Globus pallidus (tissue), 1 donor: ENCODE measurements around the gene BRMS1.
"Not testable (repeated sequence)": the region's sequence is repeated elsewhere in the genome, so short reads cannot be mapped to it uniquely, and the experiment has no call there.

Source experiments
- DNase-seq: peaks from one replicate; pipeline ENCODE4 v3.0.0-alpha.2; 2015; ENCODE audit warnings: low spot score

Gene BRMS1, protein sequence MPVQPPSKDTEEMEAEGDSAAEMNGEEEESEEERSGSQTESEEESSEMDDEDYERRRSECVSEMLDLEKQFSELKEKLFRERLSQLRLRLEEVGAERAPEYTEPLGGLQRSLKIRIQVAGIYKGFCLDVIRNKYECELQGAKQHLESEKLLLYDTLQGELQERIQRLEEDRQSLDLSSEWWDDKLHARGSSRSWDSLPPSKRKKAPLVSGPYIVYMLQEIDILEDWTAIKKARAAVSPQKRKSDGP

GRCh38 chr11:66344550-66345315 is at the start of gene BRMS1:
TSS of gene BRMS1 (minus strand) at chr11:66345104. CDS start at chr11:66342234, 2,870 bp downstream.
- peak; percentile 95 for DNase-seq

DNA sequence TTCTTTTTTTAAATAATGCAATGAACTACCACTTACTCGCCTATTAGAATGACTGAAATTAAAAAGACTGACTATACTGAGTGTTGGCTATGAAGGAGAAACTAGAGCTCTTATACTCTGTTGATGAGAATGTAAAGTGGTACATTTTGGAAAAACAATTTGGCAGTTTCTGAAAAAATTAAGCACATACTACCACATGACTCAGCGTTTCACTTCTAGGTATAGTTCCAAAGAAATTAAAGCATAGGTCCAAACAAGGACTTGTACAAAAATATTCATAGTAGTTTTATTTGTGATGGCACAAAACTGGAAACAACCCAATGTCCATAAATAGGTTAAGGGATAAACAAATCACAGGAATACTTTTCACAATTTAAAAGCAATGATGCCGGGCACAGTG is 49.0 kb upstream of the BRMS1 start:
- DNase-seq: no peak

DNA sequence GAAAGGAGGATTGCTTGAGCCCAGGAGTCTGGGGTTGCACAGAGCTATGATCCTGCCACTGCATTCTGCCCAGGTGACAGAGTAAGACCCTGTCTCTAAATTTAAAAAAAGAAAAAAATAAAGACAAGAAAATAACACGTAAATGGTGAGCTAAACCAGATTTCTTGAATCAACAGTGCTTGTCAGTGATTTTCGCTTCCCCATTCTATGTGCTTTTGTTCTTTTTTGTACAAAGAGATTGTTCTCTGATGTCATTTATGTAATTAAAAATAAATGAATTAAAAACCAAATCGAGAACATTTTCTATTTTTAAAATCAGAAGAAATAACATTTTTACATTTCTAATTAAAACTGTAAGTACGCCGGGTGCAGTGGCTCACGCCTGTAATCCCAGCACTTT is 46.4 kb upstream of the BRMS1 start:
- DNase-seq: no peak

GRCh38 chr11:66388780-66389386 is 44.0 kb upstream of the BRMS1 start:
- DNase-seq: peak; percentile 55

DNA sequence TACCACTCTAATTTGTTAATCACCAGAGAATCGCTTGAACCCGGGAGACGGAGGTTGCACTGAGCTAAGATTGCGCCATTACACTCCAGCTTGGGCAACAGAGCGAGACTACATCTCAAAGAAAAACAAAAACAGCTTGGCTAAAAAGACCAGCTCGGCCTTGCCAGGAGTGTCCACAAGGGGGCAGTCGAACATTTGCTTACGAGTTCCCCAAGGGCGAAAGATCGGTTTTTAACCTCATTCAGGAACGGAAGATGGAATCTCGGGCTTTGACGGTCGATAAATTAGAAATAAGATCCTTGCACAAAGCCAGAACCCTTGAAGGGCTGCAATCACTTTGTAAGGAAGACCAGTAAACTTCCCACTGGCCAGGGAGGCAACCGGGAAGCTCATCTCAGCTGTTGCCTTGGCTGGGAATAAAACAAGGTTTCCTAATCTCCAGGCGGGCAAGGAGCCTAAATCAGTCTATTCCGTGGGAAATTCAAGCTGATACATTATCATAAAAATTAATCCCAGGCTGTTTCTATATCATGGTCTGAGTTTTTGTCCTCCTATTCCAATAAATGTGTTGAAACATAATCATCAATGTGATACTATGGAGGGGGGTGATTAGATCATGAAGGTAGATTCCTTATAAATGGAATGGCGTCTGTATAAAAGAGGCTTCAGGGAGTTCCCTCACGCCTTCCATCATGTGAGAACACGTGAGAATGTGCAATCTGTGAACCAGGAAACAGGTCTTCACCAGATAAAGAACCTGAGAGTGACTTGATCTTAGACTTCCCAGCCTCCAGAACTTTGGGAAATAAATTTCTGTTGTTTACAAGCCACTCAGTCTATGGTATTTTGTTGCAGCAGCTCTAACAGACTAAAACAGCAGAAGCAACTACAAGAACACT is 41.5 kb upstream of the BRMS1 start:
- DNase-seq: peak; percentile 77

DNA sequence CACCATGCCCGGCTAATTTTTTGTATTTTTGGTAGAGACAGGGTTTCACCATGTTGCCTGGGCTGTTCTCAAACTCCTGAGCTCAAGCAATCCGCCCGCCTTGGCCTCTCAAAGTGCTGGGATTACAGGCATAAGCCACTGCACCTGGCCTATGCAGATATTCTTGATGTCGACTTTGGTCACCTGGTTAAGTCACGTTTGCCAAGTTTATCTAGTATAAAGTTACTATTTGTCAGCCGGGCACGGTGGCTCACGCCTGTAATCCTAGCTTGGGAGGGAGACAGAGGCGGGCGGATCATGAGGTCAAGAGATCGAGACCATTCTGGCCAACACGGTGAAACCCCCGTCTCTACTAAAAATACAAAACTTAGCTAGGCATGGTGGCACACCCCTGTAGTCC is 39.4 kb upstream of the BRMS1 start:
- not testable (repeated sequence) for DNase-seq

DNA sequence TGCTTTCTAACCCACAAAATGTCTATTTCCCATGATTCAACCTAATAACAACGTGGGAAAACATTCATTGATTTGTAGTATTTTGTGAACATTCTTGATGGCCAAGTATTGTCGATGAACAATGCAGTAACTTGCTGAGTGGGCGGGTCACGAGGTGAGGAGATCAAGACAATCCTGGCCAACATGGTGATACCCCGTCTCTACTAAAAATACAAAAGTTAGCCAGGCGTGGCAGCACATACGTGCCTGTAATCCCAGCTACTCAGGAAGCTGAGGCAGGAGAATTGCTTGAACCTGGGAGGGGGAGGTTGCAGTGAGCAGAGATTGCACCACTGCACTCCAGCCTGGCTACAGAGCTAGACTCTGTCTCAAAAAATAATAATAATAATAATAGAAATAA is 35.4 kb upstream of the BRMS1 start:
- DNase-seq: not testable (repeated sequence)

DNA sequence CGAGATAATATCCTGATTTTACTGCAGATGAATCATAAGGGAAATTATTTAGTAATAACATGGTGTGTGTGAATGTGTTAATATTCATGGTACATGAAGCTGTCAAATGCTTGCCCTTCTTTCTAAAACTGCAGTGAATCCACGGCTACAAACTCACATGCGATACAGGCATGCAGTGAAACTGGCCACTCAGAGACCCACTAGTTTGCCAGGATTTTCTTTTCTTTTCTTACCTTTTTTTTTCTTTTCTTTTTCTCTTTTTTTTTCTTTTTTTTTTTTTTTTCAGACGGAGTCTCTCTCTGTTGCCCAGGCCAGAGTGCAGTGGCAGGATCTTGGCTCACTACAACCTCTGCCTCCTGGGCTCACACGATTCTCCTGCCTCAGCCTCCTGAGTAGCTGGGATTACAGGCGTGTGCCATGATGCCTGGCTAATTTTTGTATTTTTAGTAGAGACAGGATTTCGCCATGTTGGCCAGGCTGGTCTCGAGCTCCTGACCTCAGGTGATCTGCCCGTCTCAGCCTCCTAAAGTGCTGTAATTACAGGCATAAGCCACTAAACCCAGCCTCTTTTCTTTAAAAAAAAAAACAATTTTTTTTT is 28.9 kb upstream of the BRMS1 start:
- DNase-seq: not testable (repeated sequence)

DNA sequence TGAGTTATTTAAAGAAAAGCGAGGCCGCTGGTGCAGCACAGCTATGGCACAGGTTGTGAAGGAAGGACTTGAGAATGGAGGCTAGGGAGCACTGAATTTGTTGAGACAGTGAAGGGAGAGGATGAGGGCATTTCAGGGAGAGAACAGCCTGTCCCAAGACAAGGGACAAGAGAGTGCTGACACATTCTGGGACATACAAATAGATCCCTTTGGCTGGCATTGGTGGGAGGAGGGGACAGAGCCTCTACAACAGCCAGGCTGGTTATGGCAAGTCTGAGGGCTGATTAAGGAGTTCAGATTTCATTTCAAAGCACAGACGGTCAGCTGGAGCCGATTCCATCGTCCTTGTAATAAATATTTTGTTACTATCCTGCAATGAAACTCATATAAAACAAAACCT is 28.4 kb upstream of the BRMS1 start:
- peak; percentile 39 for DNase-seq

DNA sequence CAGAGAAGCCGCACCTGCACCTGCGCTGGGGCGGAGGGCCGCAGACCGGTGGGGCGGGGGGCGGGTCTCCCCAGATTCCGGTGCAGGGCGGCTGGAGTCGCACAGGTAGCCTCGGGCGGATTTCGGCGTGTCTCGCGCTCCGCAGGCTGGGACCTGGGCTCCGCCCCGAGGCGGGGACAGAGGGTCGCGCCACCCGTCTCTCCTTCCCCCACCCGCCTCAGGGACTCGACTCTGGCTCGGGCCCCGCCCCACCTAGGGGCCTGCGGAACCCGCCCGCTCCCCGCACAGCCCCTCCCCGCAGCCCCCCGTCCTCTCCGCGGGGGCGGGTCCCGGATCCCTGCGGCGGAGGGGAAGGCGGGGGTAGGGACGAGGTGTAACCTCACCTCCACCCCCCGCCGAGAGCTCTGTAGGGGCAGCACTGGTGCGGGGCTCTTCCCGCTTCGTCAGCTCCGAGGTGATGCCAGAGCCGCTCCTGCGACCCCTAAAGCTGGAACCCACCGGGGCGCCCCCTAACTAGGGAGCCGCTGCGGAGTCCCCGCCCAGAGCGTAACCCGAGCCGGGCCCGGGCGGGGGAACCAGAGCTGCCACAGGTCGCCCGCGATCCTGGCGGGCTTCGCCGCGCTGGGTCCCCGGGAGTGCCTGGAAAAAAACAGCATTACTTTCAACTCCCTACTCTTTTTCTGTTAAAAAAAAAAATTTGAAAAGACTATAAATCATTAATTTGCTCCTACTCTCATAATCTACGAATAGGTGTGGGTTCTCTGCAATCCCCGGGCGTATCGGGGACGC is 26.9 kb upstream of the BRMS1 start, which contains the start of gene SLC29A2:
SLC29A2 (minus strand) TSS at position 134 of the 789 bp plus-strand sequence. CDS start 169 bp downstream, outside the sequence.
- DNase-seq: peak; percentile 7

- no peak for DNase-seq
Measured at GRCh38 chr11:66369073-66369894, 24.4 kb upstream of the BRMS1 start.

- DNase-seq: no peak
Measured at GRCh38 chr11:66368484-66368883, 23.6 kb upstream of the BRMS1 start.

DNA sequence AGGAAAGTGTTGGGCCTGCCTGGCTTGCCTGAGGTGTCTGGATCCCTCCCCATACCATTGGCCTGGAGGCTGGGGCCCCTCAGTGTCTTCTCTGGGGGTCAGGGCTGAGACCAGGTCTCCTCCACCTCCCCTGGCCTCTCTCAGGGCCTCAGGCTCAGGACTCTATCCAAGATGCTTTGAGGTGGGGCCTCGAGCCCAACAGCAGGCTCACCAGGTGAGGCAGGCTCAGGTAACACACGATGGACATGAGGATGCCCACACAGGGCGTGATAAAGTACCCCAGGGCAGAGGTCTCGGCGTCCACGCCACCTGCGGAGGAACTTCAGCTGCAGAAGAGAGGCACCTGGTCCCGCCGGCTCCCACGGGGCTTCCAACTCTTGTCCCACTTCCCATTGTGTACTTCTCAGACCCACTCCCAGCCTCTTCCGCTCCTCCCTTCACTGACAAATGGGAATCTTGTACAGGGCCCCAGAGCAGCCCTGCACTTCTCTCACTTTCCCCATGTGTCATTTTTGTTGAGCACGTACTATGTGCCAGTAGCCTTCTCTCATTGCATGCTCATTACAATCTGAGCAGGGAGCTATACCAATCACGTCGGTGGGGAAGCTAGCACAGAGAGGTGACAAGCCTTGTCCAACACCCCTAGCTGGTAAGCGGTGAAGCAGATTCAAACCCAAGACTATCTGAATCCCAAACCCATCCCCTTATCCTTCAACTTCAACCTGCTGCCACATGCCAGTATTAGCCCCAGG is 22.8 kb upstream of the BRMS1 start:
- DNase-seq: no peak

DNA sequence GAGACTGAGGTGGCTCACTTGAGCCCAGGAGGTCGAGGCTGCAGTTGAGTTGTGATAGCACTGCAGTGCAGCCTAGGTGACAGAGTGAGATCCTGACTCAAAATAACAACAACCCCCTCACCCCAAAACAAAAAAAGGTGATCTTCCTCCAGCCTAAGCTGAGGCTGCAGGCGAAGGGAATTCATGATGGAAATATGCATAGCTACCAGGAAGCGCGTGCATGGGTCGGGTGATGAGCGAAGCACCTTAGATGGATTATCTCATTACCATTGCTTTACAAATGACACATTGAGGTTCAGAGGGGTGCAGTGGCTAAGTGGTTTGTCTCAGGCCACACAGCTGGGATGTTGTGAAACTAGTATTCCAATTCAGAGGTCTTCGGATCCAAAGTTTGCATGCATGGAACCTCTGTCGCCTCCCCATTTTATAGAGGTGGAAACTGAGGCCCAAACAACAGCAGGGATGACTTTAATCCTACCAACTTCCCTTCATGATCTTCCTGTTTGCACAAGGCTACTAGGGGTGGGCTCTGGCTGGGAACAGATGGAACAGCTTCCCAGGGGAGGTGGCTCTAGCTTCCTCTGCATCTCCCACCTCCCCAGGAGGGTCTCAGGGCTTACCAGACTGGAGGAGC is 22.1 kb upstream of the BRMS1 start:
- DNase-seq: no peak

DNA sequence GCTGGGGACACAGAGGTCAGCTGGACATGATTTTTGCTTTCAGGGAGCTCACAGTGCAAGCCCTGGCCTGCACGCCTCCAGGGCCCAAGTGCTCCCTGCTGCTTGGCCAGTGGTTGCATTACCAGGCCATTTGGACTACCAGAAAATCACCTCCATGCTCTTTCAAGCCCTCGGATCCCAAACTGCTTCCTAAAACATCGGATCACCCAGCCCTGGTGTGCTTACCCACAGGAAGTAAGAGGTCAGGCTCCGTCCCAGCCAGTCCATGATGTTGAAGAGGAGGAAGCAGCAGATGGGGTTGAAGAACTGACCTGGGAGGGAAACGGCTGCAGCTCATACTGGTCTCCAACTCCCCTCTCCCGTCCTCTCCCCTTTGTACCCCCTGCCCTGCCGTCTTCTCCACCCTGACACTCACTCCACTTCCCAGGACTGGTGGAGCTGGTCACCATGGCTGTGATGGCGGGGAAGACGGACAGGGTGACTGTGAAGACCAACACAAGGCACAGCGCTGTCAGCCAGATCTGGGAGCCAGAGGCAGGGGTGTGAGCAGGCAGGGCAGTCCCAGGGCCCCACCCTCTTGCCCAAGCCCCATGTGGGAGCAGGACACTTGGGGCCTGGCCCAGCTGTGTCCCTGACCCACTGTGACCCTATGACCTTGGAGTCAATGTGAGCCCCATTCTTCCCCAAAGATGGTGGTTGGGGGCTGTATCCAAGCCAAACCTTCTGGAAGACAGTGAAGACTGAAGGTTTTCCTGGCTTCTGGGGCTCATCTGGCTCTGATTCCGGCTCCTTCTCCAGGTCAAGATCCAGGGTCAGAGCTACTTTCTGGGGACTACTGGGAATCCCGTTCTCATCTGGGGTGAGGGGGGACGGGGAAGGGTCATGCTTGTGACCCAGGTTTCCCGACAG is 21.1 kb upstream of the BRMS1 start:
- DNase-seq: no peak

- no peak for DNase-seq
Measured at GRCh38 chr11:66365166-66365565, 20.3 kb upstream of the BRMS1 start.

DNA sequence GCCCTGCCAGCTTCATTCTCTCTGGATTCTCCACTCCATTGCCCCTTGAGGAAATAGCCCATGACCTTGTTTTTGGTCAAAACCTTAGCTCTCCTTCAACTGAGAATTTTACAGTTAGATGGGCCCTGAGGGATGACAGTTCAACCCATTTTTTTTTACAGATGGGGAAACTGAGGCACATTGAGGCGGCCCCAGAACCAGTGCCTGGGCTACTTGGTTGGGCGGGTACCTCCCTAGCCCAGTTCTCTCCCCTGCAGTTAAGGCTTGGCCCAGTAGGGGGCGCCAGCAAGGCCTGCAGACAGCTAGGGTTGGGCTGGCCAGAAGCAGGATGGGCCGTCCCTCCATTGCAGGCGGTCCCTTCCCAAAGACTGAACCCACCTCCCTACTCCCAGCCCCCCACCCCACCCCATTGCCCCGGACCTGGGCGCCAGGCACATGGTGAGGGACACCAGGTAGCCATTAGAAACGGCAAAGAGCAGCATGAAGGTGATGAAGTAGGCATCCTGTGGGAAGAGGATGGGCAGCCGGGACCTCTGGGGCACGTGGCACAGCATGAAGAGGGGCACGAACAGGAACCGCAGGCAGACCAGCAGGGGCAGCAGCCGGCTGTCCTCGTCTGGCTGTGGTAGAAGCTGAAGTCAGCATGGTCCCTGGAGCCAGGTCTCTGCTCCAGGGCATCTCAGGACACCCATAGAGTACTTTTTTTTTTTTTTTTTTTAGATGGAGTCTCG is 19.1 kb upstream of the BRMS1 start:
- DNase-seq: no peak
